RWPE1 (cell line): ENCODE data around the gene DOCK3.
"Not testable (repeated sequence)": the region's sequence is repeated elsewhere in the genome, so short reads cannot be mapped to it uniquely, and the experiment has no call there.

Experiments used
- CTCF ChIA-PET: fragments of 350-600 bp; sonication (Branson Sonifier 250); formaldehyde crosslinking; extraction: SDS; loops from one replicate; lab custom pipeline; 2021; lab: Yijun Ruan, JAX
- POLR2A ChIA-PET: fragments of 400-600 bp; formaldehyde crosslinking; extraction: SDS; loops from one replicate; lab custom pipeline; 2020; ENCODE audit warnings: antibody characterized with exemption; ENCODE audit not compliant: low non-redundant PET; lab: Yijun Ruan, JAX
- DNase-seq: peaks from one replicate; pipeline ENCODE4 v3.0.0; 2012; ENCODE audit warnings: low spot score
- H3K27ac ChIP-seq: fragments of 450-650 bp; 2 replicates; pipeline ENCODE4 v1.5.1; 2017
- CTCF ChIP-seq: fragments of 450-650 bp; conservative IDR thresholded peaks from 2 replicates; pipeline ENCODE4 v1.5.1; 2017; ENCODE audit warnings: low read depth, mild to moderate bottlenecking

The DOCK3 gene

DNA sequence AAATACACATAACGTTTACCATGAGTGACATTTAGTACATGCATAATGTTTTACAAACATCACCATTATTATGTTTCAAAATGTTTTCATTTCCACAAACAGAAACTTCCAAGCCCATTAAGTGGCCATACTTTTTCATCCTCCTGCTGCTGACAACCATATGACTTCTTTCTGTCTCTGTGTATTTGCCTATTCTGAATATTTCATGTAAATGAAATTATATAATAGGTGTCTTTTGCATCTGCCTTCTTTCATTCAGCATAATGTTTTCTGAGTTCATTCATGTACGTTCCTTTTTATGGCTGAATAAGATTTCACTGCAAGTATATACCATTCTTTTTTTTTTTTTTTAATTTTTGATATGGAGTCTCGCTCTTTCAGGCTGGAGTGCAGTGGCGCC, 209.0 kb downstream of the DOCK3 start:
- DNase-seq: no peak
- ChIA-PET CTCF (no interaction called here), POLR2A (no interaction called here)
- TF ChIP-seq CTCF: no peak
- H3K27ac ChIP-seq: no peak overlapping the region

DNA sequence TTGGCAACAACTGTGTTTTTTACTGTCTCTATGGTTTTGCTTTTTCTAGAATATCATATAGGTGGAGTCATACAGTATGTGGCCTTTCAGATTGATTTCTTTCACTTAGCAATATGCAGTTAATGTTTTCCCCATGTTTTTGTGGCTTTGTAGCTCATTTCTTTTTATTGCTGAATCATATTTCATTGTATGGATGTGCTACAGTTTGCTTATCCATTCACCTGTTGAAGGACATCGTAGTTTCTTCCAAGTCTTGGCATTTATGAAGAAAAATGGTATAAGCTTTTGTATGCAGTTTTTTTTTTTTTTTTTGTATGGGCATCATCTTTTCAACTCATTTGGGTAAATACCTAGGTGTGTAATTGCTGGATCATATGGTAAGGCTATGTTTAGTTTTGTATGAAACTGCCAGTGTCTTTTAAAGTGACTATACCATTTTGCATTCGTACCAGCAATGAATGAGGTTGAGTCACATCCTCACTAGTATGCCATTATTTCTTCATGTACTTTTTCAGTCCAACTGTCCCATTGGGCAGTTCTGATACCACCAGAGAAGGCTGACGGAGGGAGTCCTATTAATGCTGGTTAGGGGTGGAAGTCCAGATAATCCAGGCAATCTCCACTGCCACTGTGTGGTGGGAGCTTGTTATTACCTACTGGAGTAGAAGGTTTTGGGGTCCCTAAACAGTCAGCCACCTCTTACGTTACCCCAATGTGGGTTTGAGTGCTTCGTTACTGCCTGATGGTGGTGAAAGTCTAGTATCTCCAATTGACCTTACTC, 210.5 kb downstream of the DOCK3 start:
- POLR2A ChIA-PET: no interaction called here
- CTCF ChIA-PET: interaction anchor here (0.7 to 0.9 kb wide), 2 partner anchors 42 to 190 kb away, joined by 3 read pairs; no protein-coding TSS in a partner anchor

GRCh38 chr3:50890688-50891344, 216.1 kb downstream of the DOCK3 start:
- H3K27ac ChIP-seq: no peak overlapping the region
- TF ChIP-seq CTCF: no peak
- DNase-seq: no peak
- CTCF ChIA-PET: no interaction called here
- POLR2A ChIA-PET: no interaction called here

More for the DNA sequence above, 210.5 kb downstream of the DOCK3 start:
- H3K27ac ChIP-seq: no peak overlapping the region
- TF ChIP-seq CTCF: no peak
- DNase-seq: peak; percentile 8

GRCh38 chr3:50901097-50901496, 226.4 kb downstream of the DOCK3 start:
- DNase-seq, CTCF ChIA-PET, POLR2A ChIA-PET, H3K27ac ChIP-seq: not testable (repeated sequence)

DNA sequence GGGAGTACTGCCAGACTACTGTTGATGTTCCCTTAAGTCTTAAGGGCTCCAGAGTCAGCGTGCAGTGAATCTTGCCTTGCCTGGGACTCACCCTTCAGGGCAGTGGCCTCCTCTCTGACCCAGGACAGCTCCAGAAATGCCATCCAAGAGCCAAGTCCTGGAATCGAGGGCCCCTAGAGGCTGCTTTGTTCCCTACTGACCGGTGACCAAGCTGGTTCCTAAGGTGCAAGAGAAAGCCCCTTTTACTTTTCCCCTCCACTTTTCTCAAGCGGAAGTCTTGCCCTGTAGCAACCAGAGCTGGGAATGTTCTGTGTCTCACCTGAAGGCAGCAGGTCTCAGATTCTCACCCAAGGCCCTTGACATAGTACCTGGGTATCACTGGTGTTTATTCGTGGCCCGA, 238.0 kb downstream of the DOCK3 start:
- no peak for TF ChIP-seq CTCF
- POLR2A ChIA-PET: no interaction called here
- CTCF ChIA-PET: interaction anchor here (0.7 kb wide), 1 partner anchor 200 kb away, joined by 4 read pairs; no protein-coding TSS in a partner anchor
- DNase-seq: no peak
- no peak overlapping the region for H3K27ac ChIP-seq

DNA sequence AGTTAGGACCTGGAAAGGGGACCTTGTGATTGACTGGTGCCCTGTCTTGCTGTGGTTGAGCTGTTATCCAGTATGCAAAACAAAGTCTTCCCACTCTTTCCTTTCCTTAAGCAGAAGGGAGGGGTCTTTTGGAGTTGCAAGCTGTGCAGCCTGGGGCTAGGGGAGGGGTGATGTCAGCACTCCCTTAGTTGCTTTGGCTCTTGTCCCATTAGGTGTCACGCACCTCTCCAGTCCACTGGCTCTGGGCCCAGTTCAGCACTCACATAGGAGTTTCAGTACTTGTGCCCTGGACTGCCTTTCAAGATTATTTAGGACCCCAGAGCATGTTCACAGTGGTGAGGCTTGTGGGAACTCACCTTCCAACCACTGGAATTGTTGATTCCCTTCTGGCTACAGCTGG, 238.5 kb downstream of the DOCK3 start:
- ChIA-PET CTCF (interaction anchor here (0.7 kb wide), 1 partner anchor 200 kb away, joined by 4 read pairs; no protein-coding TSS in a partner anchor), POLR2A (no interaction called here)
- H3K27ac ChIP-seq: no peak overlapping the region
- no peak for TF ChIP-seq CTCF
- no peak for DNase-seq

DNA sequence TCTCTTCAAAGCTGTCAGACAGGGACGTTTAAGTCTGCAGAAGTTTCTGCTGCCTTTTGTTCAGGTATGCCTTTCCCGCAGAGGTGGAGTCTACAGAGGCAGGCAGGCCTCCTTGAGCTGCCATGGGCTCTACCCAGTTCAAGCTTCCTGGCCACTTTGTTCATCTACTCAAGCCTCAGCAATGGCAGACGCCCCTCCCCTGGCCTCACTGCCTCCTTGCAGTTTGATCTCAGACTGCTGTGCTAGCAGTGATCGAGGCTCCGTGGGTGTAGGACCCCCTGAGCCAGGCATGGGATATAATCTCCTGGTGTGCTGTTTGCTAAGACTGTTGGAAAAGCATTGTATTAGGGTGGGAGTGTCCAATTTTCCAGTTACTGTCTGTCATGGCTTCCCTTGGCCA, 247.3 kb downstream of the DOCK3 start:
- CTCF ChIA-PET: interaction anchor here (0.7 kb wide), 2 partner anchors 57 to 122 kb away, joined by 3 to 8 read pairs; no protein-coding TSS in a partner anchor
- POLR2A ChIA-PET, H3K27ac ChIP-seq, DNase-seq: not testable (repeated sequence)
